DMS53 treated with DMSO at 0.1 percent for 48 hours (cell line): ENCODE measurements around the gene NLRC5.

ENCODE experiments used
- DNase-seq: peaks from one replicate; lab custom pipeline; 2025; ENCODE audit not compliant: unreplicated experiment; lab: John Stamatoyannopoulos, UW

Gene NLRC5

GRCh38 chr16:57021757-57022156 lies 32.4 kb downstream of the NLRC5 start:
- no peak for DNase-seq

GRCh38 chr16:57022445-57022844 lies 33.1 kb downstream of the NLRC5 start:
- DNase-seq: no peak

DNA sequence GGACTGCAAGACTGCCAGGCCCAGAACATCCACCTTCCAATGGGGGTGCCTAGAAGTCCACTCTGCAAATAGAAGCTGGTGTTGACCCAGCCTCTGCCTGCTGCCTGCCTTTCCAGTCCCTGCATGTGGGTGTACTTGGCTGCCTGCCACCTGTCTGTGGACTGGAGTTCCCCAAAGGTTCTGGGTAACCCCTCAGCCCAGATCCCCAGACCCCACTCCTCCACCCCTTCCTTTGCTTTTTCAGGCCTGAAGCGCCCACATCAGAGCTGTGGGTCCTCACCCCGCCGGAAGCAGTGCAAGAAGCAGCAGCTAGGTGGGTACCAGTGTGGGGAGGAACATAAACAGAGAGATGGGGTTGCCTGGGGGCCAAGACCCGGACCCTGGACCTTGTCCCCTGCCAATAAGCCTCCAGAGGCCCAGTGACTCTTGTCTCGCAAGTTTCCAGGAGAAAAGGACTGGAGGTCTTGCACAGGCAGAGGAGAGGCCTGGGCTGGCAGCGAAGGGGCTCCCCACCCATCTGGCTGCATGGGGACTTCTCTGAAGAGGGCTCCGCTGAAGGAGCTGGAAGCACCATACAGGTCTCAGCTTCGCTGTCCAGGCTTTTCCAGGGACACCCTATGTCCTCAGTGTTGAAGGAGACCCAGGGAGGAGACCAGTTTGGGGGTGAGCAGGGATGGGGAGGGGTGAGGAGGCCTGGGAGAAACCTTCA lies 34.3 kb downstream of the NLRC5 start:
- no peak for DNase-seq

GRCh38 chr16:57024894-57025680 lies 35.7 kb downstream of the NLRC5 start:
- no peak for DNase-seq

DNA sequence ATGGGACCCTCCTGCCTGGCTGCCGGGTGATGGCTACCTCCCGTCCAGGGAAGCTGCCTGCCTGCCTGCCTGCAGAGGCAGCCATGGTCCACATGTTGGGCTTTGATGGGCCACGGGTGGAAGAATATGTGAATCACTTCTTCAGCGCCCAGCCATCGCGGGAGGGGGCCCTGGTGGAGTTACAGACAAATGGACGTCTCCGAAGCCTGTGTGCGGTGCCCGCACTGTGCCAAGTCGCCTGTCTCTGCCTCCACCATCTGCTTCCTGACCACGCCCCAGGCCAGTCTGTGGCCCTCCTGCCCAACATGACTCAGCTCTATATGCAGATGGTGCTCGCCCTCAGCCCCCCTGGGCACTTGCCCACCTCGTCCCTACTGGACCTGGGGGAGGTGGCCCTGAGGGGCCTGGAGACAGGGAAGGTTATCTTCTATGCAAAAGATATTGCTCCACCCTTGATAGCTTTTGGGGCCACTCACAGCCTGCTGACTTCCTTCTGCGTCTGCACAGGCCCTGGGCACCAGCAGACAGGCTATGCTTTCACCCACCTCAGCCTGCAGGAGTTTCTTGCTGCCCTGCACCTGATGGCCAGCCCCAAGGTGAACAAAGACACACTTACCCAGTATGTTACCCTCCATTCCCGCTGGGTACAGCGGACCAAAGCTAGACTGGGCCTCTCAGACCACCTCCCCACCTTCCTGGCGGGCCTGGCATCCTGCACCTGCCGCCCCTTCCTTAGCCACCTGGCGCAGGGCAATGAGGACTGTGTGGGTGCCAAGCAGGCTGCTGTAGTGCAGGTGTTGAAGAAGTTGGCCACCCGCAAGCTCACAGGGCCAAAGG lies 36.8 kb downstream of the NLRC5 start:
- DNase-seq: no peak

GRCh38 chr16:57026778-57027062 lies 37.4 kb downstream of the NLRC5 start:
- DNase-seq: no peak

DNA sequence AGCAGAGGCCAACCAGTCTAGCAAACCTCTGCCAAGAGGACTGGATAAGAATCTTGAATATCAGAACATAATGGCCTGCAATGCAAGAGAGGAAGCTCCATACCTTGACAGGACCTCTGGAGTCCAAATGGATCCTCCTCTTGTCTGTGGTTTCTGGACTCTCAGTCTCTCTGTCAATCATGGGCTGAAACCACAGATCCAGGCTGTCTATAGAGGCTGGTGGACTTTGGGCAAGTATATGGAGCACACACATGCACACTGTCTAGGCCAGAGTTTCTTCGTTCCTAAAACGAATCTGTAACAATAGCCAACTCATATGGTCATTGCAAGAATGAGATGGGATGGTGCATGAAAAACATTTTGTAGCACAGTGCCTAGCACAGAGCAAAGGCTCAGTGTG lies 37.7 kb downstream of the NLRC5 start:
- no peak for DNase-seq

DNA sequence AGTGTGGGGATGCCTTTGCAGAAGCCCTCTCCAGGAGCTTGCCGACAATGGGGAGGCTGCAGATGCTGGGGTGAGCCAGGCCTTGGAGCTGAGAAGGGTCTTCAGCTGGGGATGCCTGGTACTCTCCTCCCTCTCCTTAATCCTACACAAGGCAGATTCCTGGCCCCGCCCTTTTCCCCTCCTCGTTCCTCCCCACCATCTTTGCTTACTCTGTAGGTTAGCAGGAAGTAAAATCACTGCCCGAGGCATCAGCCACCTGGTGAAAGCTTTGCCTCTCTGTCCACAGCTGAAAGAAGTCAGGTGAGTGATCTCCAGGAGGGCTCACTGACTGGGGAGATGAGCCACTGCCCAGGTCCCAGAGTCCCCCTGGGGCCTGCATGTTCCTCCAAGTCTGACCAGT lies 38.7 kb downstream of the NLRC5 start:
- no peak for DNase-seq

DNA sequence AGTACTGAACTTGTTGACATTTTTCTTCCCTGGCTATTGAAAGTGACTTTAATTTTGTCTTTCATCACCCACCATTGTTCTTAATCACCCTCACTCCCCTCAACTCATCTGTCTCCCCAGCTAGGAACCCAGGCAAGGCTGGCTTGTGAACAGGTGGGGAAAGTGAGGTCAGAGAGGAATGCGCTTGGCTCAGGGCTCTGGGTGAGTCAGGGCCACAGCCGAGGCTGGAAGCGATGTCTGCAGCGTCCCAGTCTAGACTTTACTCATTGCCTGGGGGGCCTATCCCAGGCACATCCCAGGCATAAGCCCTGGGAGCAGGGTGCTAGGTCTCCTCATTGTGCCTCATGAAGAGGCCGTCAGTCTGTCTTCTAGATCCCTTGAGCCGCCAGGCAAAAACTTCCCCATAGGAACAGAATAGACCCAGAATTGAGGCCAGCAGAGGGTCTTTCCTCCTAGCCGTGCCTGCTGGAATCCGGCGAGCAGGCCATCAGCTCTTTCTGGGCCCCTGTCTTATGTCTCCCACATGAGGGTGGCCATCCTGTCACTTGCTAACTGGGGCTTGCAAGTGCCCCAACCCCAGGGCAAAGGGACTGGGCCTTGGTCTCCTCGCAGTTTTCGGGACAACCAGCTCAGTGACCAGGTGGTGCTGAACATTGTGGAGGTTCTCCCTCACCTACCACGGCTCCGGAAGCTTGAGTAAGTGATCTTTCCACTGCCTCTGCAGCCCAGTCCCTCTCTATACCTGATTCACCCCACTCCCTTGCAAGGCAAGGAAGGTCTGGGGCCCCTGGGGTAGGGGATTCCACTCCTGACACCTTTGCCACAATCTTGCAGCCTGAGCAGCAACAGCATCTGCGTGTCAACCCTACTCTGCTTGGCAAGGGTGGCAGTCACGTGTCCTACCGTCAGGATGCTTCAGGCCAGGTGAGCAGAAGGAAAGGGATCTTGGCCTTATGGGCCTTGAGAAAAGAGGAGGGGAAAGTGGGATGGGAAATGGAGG lies 40.1 kb downstream of the NLRC5 start:
- no peak for DNase-seq

DNA sequence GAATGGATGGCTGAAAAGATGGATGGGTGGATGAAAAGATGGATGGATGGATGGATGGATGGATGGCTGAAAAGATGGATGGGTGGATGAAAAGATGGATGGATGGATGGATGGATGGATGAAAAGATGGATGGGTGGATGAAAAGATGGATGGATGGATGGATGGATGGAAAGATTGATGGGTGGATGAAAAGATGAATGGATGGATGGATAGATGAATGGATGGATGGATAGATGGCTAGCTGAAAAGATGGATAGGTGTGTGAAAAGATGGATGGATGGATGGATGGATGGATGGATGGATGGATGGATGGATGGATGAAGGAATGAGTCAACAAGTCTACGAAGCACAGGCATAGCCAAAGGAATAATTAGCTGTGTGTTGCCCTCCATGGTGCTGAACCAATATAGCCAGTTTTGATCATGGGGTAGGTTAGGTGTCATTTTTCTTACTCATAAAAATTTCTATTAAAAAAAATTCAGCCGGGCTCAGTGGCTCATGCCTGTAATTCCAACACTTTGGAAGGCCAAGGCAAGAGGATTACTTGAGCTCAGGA lies 41.1 kb downstream of the NLRC5 start:
- no peak for DNase-seq

DNA sequence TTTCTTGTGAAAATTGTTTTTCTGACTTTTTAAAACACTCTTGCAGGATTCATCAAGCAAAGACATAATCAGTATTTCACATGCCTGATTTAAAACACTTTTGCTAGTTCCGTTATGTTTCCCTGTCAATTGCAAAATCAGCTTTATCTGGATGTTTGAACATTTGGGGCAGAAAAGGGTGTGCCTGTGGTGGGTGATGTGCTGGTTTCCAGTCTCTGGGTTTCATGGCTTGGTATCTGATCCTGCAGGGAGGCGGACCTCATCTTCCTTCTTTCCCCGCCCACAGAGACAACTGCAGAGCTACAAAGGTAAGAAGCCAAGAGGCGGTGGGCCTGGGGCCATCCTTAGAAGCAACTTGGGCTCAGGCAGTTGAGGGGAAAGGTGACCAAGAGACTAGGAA lies 41.8 kb downstream of the NLRC5 start:
- DNase-seq: no peak

- no peak for DNase-seq
Measured at GRCh38 chr16:57032346-57032745, 43.0 kb downstream of the NLRC5 start.

DNA sequence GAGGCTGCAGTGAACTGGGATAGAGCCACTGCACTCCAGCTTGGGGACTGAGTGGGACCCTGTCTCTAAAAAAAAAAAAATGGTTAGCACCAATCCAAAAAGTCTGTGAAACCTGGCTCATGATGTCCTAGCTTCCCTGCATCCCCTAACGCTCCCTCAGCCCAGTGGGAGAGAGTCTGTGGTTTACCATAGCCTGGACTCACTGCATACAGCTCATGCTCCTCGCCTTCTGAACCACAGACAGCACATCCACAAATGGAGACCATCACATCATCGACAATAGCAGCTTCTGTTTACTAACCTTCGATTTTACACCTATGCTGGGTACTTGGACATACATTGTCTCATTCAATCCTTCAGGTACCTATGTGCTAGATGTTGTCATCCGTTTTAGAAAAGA lies 43.6 kb downstream of the NLRC5 start:
- DNase-seq: no peak

DNA sequence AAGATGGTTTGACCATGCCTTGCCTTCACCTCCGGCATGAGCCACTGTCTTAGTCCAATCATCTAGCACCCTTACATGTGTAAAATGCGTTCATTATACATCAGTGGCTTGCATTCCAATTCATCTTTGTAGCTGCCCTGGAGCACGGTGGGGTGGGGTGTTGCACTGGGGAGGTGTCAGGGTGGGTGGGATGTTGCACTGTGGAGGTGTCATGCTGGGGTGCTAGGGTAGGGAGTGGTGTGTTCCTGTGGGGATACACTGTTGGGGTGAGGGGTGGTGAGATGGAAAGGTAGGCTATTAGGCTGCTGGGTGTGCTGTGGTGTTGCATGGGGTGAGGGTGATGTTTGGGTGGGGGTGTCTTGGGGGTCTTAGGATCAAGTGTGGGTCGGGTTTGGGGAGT lies 47.0 kb downstream of the NLRC5 start:
- DNase-seq: no peak

- DNase-seq: no peak
Measured at GRCh38 chr16:57036945-57037344, 47.6 kb downstream of the NLRC5 start.

DNA sequence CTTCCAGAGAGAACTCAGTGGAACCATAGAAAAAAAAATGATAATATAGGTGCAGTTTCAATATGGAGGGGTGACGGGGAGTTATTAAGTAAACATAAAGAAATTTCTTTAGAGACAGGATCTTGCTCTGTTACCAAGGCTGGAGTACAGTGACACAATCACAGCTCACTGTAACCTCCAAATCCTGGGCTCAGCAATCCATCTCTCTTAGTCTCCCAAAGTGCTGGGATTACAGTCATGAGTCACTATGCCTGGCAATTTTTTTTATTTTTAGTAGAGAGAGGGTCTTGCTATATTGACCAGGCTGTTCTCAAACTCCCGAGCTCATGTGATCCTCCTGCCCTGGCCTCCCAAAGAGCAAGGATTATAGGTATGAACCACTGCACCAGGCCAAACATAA lies 48.8 kb downstream of the NLRC5 start:
- DNase-seq: no peak

DNA sequence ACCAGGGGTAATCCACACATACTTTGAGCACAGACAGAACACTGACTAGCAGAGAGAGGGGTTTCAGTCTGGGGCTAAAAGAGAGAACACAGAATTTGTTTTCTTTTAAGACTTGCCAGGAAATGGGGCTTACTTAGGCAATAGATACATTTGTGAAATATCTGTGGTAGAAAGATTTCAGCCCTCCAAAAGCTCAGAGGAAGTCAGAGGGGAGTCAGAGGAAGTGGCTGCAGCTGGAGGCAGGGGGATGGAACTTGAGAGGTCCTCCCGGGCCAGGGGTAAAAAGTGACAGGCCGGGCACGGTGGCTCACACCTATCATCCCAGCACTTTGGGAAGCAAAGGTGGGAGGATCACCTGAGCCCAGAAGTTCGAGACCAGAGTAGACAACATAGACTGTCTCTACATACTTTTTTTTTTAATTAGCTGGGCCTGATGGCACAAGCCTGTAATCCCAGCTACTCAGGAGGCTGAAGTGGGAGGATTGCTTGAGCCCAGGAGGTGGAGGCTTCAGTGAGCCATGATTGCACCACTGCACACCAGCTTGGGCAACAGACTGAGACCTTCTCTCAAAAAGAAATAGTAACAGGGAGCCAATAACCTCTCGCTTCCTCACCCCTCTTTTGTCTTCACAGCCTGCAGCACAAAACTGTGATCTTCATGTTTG lies 49.9 kb downstream of the NLRC5 start:
- no peak for DNase-seq

DNA sequence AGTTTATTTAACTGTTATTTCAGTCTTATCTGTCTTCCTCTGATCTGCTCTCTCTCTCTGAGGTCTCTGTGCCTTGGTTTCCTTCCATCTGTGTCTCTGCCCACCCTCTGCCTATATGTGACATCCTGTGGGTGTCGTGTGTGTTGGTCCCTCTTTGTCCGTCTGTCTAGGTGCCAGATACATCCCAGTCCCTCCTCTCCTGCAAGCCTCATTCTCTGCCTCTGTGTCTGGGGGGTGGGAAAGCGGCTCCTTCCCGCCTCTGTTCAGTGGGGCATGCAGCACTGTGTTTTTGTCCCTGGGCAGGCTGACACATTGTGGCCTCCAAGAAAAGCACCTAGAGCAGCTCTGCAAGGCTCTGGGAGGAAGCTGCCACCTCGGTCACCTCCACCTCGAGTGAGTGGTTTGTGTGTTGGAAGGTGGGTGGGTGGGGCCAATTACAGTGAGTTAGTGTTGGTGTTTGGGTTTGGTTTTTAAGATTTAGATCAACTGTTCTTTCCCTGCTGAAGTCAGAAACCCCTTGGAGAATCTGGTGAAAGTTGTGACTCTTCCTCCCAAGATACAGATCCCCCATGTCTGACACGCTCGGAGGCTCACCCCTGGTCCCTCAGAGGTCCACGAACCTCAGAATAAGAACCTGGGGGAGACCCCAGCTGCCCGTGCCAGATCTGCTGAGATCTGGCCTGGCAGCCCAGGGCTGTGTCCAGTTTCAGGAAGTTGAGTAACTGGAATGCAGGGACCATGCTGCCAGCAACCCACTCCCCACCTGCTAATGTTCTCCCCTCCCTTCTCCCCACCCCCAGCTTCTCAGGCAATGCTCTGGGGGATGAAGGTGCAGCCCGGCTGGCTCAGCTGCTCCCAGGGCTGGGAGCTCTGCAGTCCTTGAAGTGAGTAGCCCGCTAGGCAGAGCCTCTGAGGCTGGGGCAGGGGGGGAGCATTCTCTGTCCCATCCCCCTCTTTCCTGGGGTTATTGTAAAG lies 52.1 kb downstream of the NLRC5 start:
- DNase-seq: no peak
